GM18505 (cell line): Measurements from ENCODE around the gene PIK3R2.
A peak's percentile ranks its signal among the peaks of the same experiment; 100 is the strongest.
"Not testable (repeated sequence)": the region's sequence is repeated elsewhere in the genome, so short reads cannot be mapped to it uniquely, and the experiment has no call there.

ENCODE experiments used
- ATAC-seq: cut with Tn5 transposase; IDR thresholded peaks from one replicate; pipeline ENCODE4 v1.9.1; 2021; ENCODE audit not compliant: unreplicated experiment
- POLR2A ChIP-seq: IDR thresholded peaks from 4 replicates; pipeline ENCODE4 v1.6.1; 2011; ENCODE audit warnings: borderline replicate concordance; ENCODE audit not compliant: insufficient read depth, insufficient read length; ENCODE audit errors: extremely low read depth

Gene PIK3R2

GRCh38 chr19:18152817-18153555 lies at the start of gene PIK3R2:
TSS of gene PIK3R2 (plus strand) at chr19:18153163. CDS start at chr19:18155880, 2,717 bp downstream.
- peak; percentile 66 for ATAC-seq
- peak; percentile 49 for TF ChIP-seq POLR2A

- no peak for TF ChIP-seq POLR2A
- no peak for ATAC-seq
These were observed 48.2 kb upstream of the PIK3R2 start for GRCh38 chr19:18104793-18105131.

GRCh38 chr19:18105259-18105658 lies 47.7 kb upstream of the PIK3R2 start:
- not testable (repeated sequence) for ATAC-seq

GRCh38 chr19:18107235-18107634 lies 45.7 kb upstream of the PIK3R2 start:
- ATAC-seq = no peak

GRCh38 chr19:18108897-18109296 lies 44.1 kb upstream of the PIK3R2 start:
- TF ChIP-seq POLR2A = no peak
- no peak for ATAC-seq

More at GRCh38 chr19:18107235-18107634, 45.7 kb upstream of the PIK3R2 start:
- no peak for TF ChIP-seq POLR2A

- no peak for TF ChIP-seq POLR2A
- no peak for ATAC-seq
These were observed 43.6 kb upstream of the PIK3R2 start for GRCh38 chr19:18109341-18109732.

- no peak for ATAC-seq
- peak; percentile 33 for TF ChIP-seq POLR2A
These were observed 43.0 kb upstream of the PIK3R2 start for GRCh38 chr19:18109733-18110608.

GRCh38 chr19:18110609-18111232 lies 42.2 kb upstream of the PIK3R2 start:
- no peak for ATAC-seq
- TF ChIP-seq POLR2A = no peak

- TF ChIP-seq POLR2A = no peak
- no peak for ATAC-seq
These were observed 39.9 kb upstream of the PIK3R2 start for GRCh38 chr19:18112989-18113478.

GRCh38 chr19:18113827-18114226 lies 39.1 kb upstream of the PIK3R2 start:
- ATAC-seq = no peak
- TF ChIP-seq POLR2A = no peak

- TF ChIP-seq POLR2A = no peak
- ATAC-seq = no peak
These were observed 38.5 kb upstream of the PIK3R2 start for GRCh38 chr19:18114483-18114882.

- ATAC-seq = no peak
- no peak for TF ChIP-seq POLR2A
These were observed 35.6 kb upstream of the PIK3R2 start for GRCh38 chr19:18117364-18117691.

GRCh38 chr19:18117692-18118378 lies 35.1 kb upstream of the PIK3R2 start:
- no peak for TF ChIP-seq POLR2A
- peak; percentile 81 for ATAC-seq
